Mammary epithelial cell (primary cell): Measurements from ENCODE around the gene KAZN.

Experiments used
- EZH2 ChIP-seq: IDR thresholded peaks from 2 replicates; pipeline ENCODE4 v1.6.1; 2012; ENCODE audit warnings: low read length, inconsistent platforms, borderline replicate concordance
- TF ChIP-seq, protein P1 (sequence below), 2 donors: IDR thresholded peaks in 1 of 2; conservative IDR thresholded peaks in 1 of 2; 2 replicates each; pipeline ENCODE4 v1.5.1; 2011 to 2012; ENCODE audit warnings: inconsistent platforms in 2 of 2, low read length in 2 of 2, mild to moderate bottlenecking in 2 of 2, control low read depth in 1 of 2, low read depth in 1 of 2; ENCODE audit not compliant: insufficient read depth in 1 of 2; ENCODE audit errors: extremely low read depth in 1 of 2

DNA sequence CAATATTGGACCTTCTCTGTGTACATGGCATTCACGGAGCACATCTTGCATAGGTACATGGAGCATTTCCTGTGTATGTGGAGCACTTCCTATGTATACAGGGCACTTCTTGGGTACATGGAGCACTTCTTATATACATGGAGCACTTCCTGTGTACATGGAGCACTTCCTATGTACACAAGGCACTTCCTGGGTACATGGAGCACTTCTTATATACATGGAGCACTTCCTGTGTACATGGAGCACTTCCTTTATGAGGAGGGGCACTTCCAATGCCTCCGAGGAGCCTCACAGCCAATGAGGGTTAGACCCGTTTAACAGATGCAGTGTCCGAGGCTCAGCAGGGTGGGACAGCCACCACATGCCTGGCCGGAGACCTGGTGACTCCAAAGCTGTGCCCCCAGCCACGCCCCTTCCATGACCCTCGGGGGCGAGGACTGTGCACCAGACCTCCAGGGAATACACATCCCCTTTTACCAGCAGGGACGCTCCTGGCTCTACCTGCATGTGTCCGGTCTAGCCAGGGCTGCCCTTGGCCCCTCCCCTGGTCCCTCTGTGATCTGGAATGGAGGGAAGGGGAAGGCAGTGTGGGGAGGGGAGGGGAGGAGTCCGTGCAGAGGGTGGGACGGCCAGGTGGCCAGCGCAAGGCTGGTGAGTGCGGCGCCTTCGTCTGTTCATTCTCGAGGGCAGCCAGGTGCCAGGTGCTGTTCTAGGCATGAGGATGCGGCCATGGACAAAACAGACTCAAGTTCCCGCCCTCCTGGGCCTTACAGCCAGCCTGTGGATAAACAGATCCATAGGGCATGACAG lies 360.0 kb downstream of the KAZN start:
- TF ChIP-seq, protein P1, sequence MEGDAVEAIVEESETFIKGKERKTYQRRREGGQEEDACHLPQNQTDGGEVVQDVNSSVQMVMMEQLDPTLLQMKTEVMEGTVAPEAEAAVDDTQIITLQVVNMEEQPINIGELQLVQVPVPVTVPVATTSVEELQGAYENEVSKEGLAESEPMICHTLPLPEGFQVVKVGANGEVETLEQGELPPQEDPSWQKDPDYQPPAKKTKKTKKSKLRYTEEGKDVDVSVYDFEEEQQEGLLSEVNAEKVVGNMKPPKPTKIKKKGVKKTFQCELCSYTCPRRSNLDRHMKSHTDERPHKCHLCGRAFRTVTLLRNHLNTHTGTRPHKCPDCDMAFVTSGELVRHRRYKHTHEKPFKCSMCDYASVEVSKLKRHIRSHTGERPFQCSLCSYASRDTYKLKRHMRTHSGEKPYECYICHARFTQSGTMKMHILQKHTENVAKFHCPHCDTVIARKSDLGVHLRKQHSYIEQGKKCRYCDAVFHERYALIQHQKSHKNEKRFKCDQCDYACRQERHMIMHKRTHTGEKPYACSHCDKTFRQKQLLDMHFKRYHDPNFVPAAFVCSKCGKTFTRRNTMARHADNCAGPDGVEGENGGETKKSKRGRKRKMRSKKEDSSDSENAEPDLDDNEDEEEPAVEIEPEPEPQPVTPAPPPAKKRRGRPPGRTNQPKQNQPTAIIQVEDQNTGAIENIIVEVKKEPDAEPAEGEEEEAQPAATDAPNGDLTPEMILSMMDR (conservative IDR thresholded peaks at IDR 0.05 in 1 of 2, IDR thresholded peaks at IDR 0.05 in 1 of 2; ENCODE audit: extremely low read depth in 1 of 2, insufficient read depth in 1 of 2, low read depth in 1 of 2, low read length in 2 of 2): no peak
- no peak for TF ChIP-seq EZH2
